Hepatocyte (in vitro differentiated cells): ENCODE measurements around the gene RAD50.

Experiments
- CTCF ChIP-seq: fragments of 200-600 bp; sonication (generic); IDR thresholded peaks from 2 replicates; pipeline ENCODE4 v1.5.1; 2016; ENCODE audit warnings: antibody characterized with exemption, mild to moderate bottlenecking; ENCODE audit not compliant: poor library complexity
- EZH2 ChIP-seq: fragments of 200-600 bp; sonication (generic); IDR thresholded peaks from 2 replicates; pipeline ENCODE4 v1.6.1; 2016; ENCODE audit warnings: antibody characterized with exemption, mild to moderate bottlenecking, borderline replicate concordance
- EZH2phosphoT487 ChIP-seq: fragments of 200-600 bp; sonication (generic); IDR thresholded peaks from one replicate; pipeline ENCODE4 v1.6.1; 2018; ENCODE audit warnings: antibody characterized with exemption, mild to moderate bottlenecking, low read depth, moderate library complexity; ENCODE audit not compliant: unreplicated experiment, severe bottlenecking

- TF ChIP-seq CTCF (no peak), EZH2 (no peak), EZH2phosphoT487 (no peak)
Observed at GRCh38 chr5:132675936-132676689, 119.3 kb downstream of the RAD50 start.
